ENCODE data around the gene SMOC1. TPM values are rescaled to one million over a fixed set of nuclear protein-coding genes. Genes with fewer than 3 reads are reported as not detected.

Gene SMOC1
- polyA plus RNA-seq, 3 donors from 2014 or later: not detected

DNA sequence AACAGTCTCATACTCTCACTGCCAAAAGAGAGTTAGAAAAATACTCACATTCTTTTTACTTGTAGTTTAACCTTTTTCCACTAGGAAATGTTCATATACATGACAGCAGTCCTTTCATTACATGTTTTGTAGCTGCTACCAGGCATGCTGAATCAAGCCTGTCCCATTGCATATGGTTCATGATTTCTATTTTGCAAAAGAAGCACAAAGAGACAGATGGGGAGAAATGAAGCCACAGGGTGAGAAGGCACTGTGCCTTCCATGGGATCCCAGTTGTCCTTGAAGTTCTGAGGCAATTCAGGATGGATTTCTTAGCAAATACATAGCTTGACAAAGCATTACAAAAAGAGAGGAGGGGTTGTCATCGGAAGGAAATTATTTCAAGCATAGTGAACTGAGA is 89.5 kb downstream of the SMOC1 start:
- H3K36me3 Mint-ChIP-seq: no peaks in the 10 kb centered on the region
- H3K27me3 Mint-ChIP-seq (ENCODE audit: low read depth in 3 of 3): peaks cover 2 to 4% (median 3%) of the 10 kb centered on the region in 3 donors
- no peaks in the 10 kb centered on the region for H3K9me3 Mint-ChIP-seq
- no peaks in the 10 kb centered on the region for H3K4me1 Mint-ChIP-seq
- no peak for DNase-seq
- no peak overlapping the region for H3K4me3 Mint-ChIP-seq
- H3K27ac Mint-ChIP-seq: no peak overlapping the region

GRCh38 chr14:69972755-69973154 is 93.5 kb downstream of the SMOC1 start:
- peaks cover 2 to 12% (median 5%) of the 10 kb centered on the region in 3 donors for H3K27me3 Mint-ChIP-seq (ENCODE audit: low read depth in 3 of 3)

GRCh38 chr14:69973846-69974245 is 94.6 kb downstream of the SMOC1 start:
- Mint-ChIP-seq H3K4me3 (no peak overlapping the region), H3K36me3 (no peaks in the 10 kb centered on the region), H3K27ac (no peak overlapping the region)

More at GRCh38 chr14:69972755-69973154, 93.5 kb downstream of the SMOC1 start:
- Mint-ChIP-seq H3K4me3 (no peak overlapping the region), H3K27ac (no peak overlapping the region), H3K9me3 (no peaks in the 10 kb centered on the region), H3K4me1 (no peaks in the 10 kb centered on the region), H3K36me3 (no peaks in the 10 kb centered on the region)
- no peak for DNase-seq

DNA sequence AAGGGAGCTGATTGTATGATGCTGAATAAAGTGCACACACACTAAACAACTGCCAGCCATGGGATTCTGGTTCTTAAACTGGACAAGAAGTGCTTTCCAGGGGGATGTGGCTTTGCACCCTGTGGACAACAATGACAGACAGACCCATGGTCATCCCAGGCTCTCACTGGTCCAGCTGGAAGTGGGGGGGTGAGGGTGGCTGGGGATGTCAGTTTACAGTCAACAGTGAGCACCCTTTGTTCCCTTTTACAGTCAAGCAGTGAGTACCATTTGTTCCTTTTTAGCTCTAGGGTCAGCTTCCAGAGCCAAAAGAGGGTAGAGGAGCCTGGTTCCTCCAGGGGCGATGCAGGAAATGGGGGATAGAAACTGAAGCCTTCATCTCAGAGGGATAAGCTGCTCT is 100.7 kb downstream of the SMOC1 start:
- H3K27ac Mint-ChIP-seq: no peak overlapping the region
- no peaks in the 10 kb centered on the region for H3K4me1 Mint-ChIP-seq
- no peaks in the 10 kb centered on the region for H3K9me3 Mint-ChIP-seq
- H3K36me3 Mint-ChIP-seq: no peaks in the 10 kb centered on the region
- DNase-seq: no peak
- no peak overlapping the region for H3K4me3 Mint-ChIP-seq
- peaks cover 3 to 11% (median 4%) of the 10 kb centered on the region in 3 donors for H3K27me3 Mint-ChIP-seq (ENCODE audit: low read depth in 3 of 3)

More at GRCh38 chr14:69973846-69974245, 94.6 kb downstream of the SMOC1 start:
- no peaks in the 10 kb centered on the region for H3K9me3 Mint-ChIP-seq
- H3K27me3 Mint-ChIP-seq (ENCODE audit: low read depth in 3 of 3): peaks cover 2 to 12% (median 5%) of the 10 kb centered on the region in 3 donors
- no peaks in the 10 kb centered on the region for H3K4me1 Mint-ChIP-seq
- no peak for DNase-seq

DNA sequence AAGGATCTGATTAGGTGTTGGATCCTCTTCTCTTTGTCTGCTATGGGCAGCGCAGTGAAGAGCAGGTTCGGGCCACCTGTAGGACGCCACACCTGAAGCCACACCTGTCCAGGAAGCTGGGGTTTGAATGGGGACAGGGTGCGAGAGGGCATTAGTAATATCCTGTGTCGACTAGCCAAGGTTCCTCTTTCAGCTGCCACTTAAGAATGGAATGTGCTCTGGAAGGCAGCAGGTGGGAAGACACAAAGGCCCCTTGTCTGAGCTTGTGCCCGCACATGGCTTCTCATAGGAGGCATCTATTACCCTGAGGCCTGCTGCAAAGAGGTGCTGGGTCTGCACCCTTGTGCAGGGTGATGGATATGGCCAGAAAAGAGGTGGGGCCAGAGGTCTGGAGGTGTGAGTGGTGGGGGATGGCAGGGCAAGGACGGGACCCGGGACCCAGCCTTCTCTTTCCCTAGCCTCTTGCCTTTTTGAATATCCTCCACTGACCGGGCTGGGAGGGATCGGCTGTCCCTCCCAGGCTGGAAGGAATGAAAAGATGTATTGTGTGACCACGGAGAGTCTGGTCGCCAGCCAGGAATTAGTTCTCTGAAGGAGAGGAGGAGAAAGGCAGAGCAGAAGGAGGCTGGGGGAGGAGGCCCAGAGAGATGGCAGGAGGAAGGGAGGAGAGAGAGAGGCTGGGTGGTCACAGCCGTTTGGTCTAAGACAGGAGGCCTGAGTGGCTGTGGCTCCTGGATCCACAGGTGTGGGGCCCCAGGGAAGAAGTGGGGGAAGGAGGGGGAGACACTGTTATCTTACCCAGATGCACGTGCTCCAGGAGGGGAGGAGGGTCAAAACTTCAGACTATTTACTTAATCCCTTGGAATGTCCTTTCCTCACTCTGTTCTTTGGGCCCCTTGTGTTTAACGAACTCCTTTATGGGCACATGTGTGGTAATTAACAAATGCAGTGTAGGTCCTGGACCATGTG is 101.5 kb downstream of the SMOC1 start:
- no peak overlapping the region for H3K4me3 Mint-ChIP-seq
- no peak overlapping the region for H3K27ac Mint-ChIP-seq
- DNase-seq: no peak
- peaks cover 3 to 9% (median 4%) of the 10 kb centered on the region in 3 donors for H3K27me3 Mint-ChIP-seq (ENCODE audit: low read depth in 3 of 3)
- no peaks in the 10 kb centered on the region for H3K36me3 Mint-ChIP-seq
- H3K4me1 Mint-ChIP-seq: no peaks in the 10 kb centered on the region
- H3K9me3 Mint-ChIP-seq: no peaks in the 10 kb centered on the region

DNA sequence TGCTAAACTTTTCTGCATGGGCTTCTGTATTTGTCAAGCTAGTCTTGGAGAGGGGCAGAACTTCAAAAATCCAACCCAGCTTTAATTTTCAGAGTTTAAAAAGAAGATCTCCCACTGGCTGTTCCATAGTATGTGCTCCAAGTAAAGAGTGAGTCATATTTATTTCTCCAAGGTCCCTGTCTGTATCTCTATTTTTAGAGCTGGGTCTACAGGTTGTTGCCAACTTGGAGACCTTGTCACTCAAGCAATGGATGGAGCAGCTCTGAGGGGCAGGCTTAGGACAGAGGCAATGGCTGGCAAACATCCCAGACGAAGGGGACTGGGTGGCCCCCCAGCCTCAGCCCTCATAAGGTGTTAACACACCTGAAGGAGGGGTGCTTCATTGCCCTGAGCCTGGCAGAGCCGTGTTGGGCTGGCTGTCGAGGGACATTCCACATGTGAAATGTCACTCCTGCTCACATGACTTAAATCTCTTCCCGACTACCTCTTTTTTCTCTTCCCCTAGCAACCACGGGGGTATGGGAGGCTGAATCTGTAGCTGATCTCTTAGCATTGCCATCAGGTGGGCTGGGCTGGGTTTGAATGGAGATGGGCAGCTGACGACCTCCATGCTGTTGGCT is 103.1 kb downstream of the SMOC1 start:
- Mint-ChIP-seq H3K27me3 (ENCODE audit: low read depth in 3 of 3) (peaks cover 4 to 15% (median 5%) of the 10 kb centered on the region in 3 donors), H3K4me3 (no peak overlapping the region), H3K27ac (no peak overlapping the region), H3K36me3 (no peaks in the 10 kb centered on the region), H3K4me1 (no peaks in the 10 kb centered on the region), H3K9me3 (no peaks in the 10 kb centered on the region)
- no peak for DNase-seq

GRCh38 chr14:69982886-69983285 is 103.7 kb downstream of the SMOC1 start:
- no peaks in the 10 kb centered on the region for H3K4me1 Mint-ChIP-seq
- no peaks in the 10 kb centered on the region for H3K9me3 Mint-ChIP-seq
- H3K36me3 Mint-ChIP-seq: no peaks in the 10 kb centered on the region
- DNase-seq: no peak
- H3K27ac Mint-ChIP-seq: no peak overlapping the region
- peaks cover 4 to 15% (median 5%) of the 10 kb centered on the region in 3 donors for H3K27me3 Mint-ChIP-seq (ENCODE audit: low read depth in 3 of 3)
- H3K4me3 Mint-ChIP-seq: no peak overlapping the region

GRCh38 chr14:69983317-69983716 is 104.1 kb downstream of the SMOC1 start:
- H3K9me3 Mint-ChIP-seq: no peaks in the 10 kb centered on the region
- H3K27me3 Mint-ChIP-seq (ENCODE audit: low read depth in 3 of 3): peaks cover 4 to 15% (median 5%) of the 10 kb centered on the region in 3 donors
- no peak for DNase-seq

GRCh38 chr14:69985463-69985862 is 106.2 kb downstream of the SMOC1 start:
- H3K27ac Mint-ChIP-seq: no peak overlapping the region
- H3K4me3 Mint-ChIP-seq: no peak overlapping the region
- no peaks in the 10 kb centered on the region for H3K4me1 Mint-ChIP-seq
- DNase-seq: no peak
- no peaks in the 10 kb centered on the region for H3K9me3 Mint-ChIP-seq
- no peaks in the 10 kb centered on the region for H3K36me3 Mint-ChIP-seq
- H3K27me3 Mint-ChIP-seq (ENCODE audit: low read depth in 3 of 3): peaks cover 4 to 17% (median 9%) of the 10 kb centered on the region in 3 donors

More at GRCh38 chr14:69983317-69983716, 104.1 kb downstream of the SMOC1 start:
- Mint-ChIP-seq H3K27ac (no peak overlapping the region), H3K4me1 (no peaks in the 10 kb centered on the region), H3K36me3 (no peaks in the 10 kb centered on the region), H3K4me3 (no peak overlapping the region)

- no peaks in the 10 kb centered on the region for H3K9me3 Mint-ChIP-seq
- no peak overlapping the region for H3K27ac Mint-ChIP-seq
- H3K4me1 Mint-ChIP-seq: no peaks in the 10 kb centered on the region
- no peaks in the 10 kb centered on the region for H3K36me3 Mint-ChIP-seq
- no peak overlapping the region for H3K4me3 Mint-ChIP-seq
- no peak for DNase-seq
- H3K27me3 Mint-ChIP-seq (ENCODE audit: low read depth in 3 of 3): peaks cover 2 to 17% (median 9%) of the 10 kb centered on the region in 3 donors
These were observed 107.1 kb downstream of the SMOC1 start for GRCh38 chr14:69986336-69986735.

DNA sequence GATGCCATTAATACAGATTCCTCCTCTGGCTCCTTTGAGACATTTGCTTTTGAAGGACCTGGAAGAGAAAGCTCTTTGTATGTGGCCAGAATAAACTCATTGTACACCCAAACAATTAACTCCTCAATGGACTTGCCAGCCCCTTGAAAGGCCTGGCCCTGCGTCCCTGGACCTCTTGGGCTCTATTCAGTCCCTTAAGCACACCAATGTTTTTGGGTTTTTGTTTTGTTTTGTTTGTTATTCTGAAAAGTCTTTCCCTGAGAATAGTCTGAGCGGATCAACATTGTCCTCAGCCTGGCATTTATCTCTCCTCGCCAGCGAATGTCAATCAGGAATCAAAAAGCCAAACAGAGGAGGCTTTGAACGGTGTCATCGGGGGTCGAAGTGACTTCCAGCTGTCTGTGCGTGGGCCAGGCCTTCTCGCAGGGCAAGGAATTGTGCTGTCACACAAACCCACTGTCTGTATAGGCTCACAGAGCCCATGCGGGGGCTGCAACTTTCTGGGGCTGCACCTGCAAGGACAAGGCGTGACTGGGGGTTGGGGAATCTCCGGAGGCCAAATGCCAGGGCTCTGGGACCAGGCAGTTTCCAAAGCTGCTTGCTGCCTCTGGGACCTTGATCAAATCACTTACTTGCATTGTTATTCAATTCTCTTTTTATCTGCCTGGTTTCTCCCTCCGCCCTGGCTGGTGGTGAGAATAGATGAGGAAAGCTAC is 108.3 kb downstream of the SMOC1 start:
- Mint-ChIP-seq H3K27me3 (ENCODE audit: low read depth in 3 of 3) (peaks cover 0 to 17% (median 9%) of the 10 kb centered on the region in 3 donors), H3K9me3 (no peaks in the 10 kb centered on the region), H3K4me3 (no peak overlapping the region), H3K27ac (no peak overlapping the region), H3K4me1 (no peaks in the 10 kb centered on the region), H3K36me3 (no peaks in the 10 kb centered on the region)
- DNase-seq: no peak

DNA sequence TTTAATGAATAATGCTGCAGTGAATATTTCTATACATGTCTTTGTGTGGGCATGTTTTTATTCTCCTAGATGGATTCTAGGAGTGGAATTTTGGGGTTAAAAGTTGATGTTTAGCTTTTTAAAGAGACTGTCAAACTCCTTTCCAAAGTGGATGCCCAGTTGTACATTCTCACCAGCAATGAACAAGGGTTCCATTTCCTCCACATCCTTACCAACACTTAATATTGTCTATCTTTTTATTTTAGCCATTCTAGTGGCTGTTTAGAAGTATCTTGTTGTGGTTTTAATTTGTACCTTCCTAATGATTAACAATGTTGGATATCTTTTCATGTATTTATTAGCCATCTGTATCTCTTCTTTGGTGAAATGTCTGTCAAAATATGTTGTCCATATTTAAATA is 109.8 kb downstream of the SMOC1 start:
- Mint-ChIP-seq H3K4me3 (no peak overlapping the region), H3K9me3 (no peaks in the 10 kb centered on the region), H3K27ac (no peak overlapping the region), H3K27me3 (ENCODE audit: low read depth in 3 of 3) (peaks cover 3 to 24% (median 7%) of the 10 kb centered on the region in 3 donors), H3K4me1 (no peaks in the 10 kb centered on the region), H3K36me3 (no peaks in the 10 kb centered on the region)
- DNase-seq: no peak

DNA sequence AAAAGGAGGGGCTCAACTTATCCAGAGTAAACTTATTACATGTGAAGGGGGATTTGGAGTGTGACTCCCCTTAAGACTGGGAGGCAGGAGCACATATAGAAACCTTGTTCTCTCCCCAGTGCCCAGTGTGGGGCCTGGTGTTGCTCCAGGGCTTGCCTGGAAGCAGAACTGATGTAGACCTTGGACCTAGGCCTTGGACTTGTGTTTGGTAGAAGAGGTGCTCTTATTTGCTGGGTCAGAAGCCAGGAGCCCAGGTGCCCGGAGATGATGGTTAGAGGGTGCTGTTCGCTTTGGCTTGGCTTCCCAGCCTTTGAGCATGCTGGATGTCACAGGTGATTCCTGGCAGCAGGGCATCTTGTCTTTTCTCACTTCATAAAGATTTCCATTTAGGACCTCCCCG is 110.4 kb downstream of the SMOC1 start:
- H3K4me1 Mint-ChIP-seq: no peaks in the 10 kb centered on the region
- H3K9me3 Mint-ChIP-seq: no peaks in the 10 kb centered on the region
- DNase-seq: no peak
- no peak overlapping the region for H3K4me3 Mint-ChIP-seq
- H3K27ac Mint-ChIP-seq: no peak overlapping the region
- peaks cover 3 to 21% (median 7%) of the 10 kb centered on the region in 3 donors for H3K27me3 Mint-ChIP-seq (ENCODE audit: low read depth in 3 of 3)
- no peaks in the 10 kb centered on the region for H3K36me3 Mint-ChIP-seq

DNA sequence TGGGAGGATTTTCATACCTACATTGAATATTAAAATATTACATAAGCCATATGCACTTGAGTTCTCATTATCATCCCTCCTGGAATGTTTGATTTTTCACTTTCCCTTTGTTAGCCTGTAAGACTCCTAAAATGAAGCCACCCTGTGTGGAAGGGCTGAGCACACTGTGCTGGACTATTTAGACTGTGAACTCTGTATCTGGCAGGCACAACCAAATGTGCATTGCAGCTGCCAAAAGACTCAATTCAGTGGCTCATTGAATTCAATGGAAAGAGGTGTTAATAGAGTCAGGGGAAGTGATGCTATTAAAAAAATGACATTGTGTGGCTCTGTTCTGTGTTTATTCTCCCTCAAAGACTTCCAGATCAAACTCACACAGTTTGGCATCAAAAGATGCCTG is 111.1 kb downstream of the SMOC1 start:
- H3K4me3 Mint-ChIP-seq: no peak overlapping the region
- H3K27me3 Mint-ChIP-seq (ENCODE audit: low read depth in 3 of 3): peaks cover 3 to 18% (median 7%) of the 10 kb centered on the region in 3 donors
- no peaks in the 10 kb centered on the region for H3K9me3 Mint-ChIP-seq

More for the DNA sequence above, 111.1 kb downstream of the SMOC1 start:
- no peaks in the 10 kb centered on the region for H3K36me3 Mint-ChIP-seq
- no peaks in the 10 kb centered on the region for H3K4me1 Mint-ChIP-seq
- no peak overlapping the region for H3K27ac Mint-ChIP-seq
- DNase-seq: no peak

All from immature natural killer cell (primary cell).